ENCODE data around the gene KLHL10.

DNA sequence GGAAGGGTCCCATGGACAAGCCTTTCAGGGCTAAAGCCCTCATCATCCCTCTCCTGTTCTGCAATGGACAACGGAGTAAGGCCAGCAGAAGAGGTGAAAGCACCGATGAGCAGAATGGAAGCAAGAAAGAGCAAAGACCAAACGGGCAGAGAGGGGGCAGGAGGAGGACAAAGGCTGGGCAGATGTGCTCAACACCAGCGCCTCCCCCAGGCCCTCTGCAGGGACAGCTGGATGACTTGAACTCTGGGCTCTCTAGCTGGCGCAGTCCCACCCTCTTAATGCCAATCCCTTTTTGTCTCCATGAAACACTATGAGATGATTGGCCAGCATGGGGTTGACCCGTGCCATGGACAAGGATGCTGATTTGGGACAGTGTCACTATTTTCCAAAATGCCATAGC lies 59.1 kb downstream of the KLHL10 start:
- TF ChIP-seq POLR2A (conservative IDR thresholded peaks at IDR 0.05) (no peak), ZNF609 (CRISPR knock-in tag; IDR thresholded peaks at IDR 0.05; ENCODE audit: borderline replicate concordance) (no peak)

Data from K562 (cell line).